GM18520 (cell line): Measurements from ENCODE around the gene ATXN1.
"Not testable (repeated sequence)": the region's sequence is repeated elsewhere in the genome, so short reads cannot be mapped to it uniquely, and the experiment has no call there.

Experiments
- ATAC-seq: cut with Tn5 transposase; IDR thresholded peaks from one replicate; pipeline ENCODE4 v1.9.1; 2021; ENCODE audit not compliant: unreplicated experiment

Gene ATXN1

DNA sequence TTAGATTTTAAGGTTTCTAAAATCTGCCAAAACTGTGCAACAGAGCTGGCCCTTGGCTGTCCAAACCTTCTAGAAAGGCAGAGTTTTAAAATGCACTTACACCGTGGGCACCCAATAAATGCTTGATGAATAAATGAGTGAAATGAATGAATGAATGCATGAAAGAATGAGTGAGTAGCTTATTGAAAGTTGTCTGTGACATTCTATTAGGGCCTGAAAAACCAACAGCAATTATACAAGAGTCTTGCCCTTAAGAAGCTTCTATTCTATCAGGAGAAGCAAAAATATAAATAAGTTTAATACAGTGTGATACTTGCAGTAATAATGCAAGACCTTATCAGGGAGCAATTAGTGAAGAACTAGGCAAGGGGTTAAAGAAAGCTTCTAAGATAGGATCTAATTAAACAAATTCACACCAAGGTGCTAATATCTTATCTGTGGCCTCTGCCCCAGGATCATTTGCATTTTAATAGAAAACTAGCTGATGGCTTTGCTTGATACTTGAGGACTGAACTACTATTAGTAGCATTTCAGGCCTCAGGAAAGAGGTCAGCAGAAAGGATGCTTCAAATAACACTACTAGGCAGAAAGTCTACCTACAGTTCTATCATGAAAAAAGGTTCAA lies 292.2 kb downstream of the ATXN1 start:
- no peak for ATAC-seq

GRCh38 chr6:16466800-16467553 lies 294.3 kb downstream of the ATXN1 start:
- ATAC-seq = no peak

DNA sequence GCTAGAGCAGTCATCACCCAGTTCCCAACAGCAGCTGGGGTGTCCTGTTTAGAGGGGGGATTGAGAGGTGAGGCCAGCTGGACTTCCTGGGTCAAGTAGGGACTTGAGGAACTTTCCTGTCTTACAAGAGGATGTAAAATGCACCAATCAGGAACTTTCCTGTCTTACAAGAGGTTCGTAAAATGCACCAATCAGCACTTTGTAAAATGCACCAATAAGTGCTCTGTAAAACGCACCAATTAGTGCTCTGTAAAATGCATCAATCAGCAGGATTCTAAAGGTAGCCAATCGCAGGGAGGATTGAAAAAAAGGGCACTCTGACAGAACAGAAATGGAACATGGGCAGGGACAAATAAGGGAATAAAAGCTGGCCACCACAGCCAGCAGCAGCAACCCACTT lies 297.2 kb downstream of the ATXN1 start:
- no peak for ATAC-seq

DNA sequence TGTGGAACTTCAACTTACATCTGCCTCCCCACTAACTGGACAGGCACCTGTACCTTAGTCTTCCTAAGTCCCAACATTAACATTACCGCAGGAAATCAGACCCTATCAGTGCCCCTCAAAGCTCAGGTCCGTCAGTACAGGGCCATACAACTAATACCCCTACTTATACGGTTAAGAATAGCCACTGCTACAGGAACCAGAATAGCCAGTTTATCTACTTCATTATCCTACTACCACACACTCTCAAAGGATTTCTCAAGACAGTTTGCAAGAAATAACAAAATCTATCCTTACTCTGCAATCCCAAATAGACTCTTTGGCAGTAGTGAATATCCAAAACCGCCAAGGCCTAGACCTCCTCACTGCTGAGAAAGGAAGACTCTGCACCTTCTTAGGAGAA lies 298.0 kb downstream of the ATXN1 start:
- not testable (repeated sequence) for ATAC-seq

DNA sequence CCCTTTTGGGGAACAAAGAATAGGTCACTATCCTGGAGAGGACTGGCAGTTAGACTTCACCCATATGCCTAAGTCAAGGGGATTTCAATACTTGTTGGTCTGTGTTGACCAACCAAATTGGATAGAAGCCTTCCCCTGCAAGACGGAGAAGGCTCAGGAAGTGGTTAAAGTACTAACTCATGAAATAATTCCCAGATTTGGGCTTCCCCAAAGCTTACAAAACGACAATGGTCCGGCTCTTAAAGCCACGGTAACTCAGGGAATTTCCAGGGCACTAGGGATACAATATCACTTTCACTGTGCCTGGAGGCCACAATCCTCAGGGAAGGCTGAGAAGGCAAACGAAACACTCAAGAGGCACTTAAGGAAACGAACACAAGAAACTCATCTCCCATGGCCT lies 299.8 kb downstream of the ATXN1 start:
- ATAC-seq = no peak

DNA sequence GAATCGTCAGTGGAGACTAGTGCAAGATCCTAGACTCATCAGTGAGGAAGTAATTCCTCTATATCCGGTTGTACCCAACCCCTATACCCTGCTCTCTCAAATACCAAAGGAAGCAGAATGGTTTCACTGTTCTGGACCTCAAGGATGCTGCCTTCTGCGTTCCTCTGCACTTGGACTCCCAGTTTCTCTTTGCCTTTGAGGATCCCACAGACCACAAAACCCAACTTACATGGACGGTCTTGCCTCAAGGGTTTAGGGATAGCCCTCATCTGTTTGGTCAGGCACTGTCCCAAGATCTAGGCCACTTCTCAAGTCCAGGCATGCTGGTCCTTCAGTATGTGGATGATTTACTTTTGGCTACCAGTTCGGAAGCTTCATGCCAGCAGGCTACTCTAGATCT lies 301.8 kb downstream of the ATXN1 start:
- not testable (repeated sequence) for ATAC-seq

GRCh38 chr6:16452348-16452747 lies 308.9 kb downstream of the ATXN1 start:
- ATAC-seq = no peak

GRCh38 chr6:16450821-16451220 lies 310.4 kb downstream of the ATXN1 start:
- no peak for ATAC-seq

DNA sequence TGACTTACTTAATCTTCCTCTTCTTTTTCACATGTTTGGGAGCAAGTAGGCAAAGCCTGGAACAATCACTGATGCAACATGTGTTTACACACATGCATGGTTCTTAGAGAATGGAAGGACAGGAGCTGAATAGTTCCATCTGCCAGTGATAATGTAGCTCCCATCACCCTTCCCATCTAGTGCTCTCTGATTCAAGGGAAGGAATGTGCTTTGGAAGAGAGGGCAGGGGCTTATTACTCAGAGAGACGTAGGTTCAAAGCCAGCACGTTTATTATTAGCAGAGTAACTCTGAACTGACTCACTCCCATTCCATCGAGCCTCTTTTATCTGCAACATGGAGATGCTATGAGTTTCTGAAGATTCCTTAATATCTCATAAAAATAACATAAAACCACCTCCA lies 311.0 kb downstream of the ATXN1 start:
- ATAC-seq = no peak

DNA sequence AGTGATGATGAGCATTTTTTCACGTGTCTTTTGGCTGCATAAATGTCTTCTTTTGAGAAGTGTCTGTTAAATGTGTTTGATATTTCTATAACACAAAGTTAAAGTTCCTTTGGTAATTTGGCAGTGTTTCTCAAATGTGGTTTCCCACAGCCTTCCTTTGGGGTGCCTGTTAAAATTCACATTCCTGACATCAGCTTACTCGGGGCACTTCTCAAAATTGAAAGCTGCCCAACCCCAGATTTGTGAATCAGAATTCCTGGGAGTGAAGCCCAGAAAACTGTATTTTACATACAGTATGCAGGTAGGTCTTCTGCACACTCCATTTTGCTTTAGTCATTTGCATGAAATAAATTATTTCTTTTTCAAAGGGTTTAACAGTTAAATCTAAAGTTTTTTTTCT lies 315.0 kb downstream of the ATXN1 start:
- no peak for ATAC-seq

DNA sequence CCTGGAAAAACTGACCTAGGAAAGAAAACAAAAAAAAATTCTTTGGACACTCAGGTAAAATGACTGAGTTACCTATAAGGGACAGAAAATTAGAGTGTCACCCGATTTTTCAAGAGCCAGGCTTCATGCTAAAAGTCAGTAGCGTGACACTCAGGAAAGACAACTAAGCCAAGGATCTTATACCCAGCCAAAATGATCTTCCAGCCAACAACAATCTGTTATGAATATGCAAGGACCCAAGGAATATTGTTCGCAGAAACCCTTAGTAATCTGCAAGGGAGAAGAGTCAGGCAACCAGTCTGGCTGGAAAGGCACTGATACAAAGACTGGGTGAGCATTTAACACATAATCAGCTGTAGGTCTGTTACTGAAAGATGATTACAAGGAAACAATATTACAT lies 319.2 kb downstream of the ATXN1 start:
- no peak for ATAC-seq

- no peak for ATAC-seq
Observed at GRCh38 chr6:16441262-16441661, 320.0 kb downstream of the ATXN1 start.

DNA sequence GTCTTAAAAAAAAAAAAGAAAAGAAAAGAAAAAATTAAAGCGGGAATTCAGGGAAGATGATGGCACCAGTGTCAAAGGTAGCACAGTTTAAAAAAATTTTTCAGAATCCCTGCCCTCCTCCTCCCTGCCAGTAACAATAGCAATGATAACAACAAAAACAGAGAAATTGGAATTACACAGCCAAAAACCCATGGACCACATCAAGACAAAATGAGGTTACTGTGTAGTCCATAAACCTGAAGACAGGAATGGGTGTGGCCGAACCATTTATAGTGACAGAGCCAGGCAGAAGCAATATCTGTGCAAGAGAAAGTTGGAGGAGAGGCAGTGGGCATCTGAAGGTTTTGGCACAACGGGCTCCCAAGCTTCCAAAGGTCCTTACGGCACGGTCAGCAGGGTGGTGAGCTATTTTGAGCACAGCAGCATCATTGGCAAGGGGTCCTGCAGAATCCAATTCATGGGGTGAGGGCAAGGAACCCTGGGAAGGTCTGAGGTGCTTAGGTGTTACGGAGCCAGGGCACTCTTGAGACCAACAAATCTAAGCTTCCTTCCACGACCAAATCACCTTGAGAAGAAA lies 320.5 kb downstream of the ATXN1 start:
- no peak for ATAC-seq

DNA sequence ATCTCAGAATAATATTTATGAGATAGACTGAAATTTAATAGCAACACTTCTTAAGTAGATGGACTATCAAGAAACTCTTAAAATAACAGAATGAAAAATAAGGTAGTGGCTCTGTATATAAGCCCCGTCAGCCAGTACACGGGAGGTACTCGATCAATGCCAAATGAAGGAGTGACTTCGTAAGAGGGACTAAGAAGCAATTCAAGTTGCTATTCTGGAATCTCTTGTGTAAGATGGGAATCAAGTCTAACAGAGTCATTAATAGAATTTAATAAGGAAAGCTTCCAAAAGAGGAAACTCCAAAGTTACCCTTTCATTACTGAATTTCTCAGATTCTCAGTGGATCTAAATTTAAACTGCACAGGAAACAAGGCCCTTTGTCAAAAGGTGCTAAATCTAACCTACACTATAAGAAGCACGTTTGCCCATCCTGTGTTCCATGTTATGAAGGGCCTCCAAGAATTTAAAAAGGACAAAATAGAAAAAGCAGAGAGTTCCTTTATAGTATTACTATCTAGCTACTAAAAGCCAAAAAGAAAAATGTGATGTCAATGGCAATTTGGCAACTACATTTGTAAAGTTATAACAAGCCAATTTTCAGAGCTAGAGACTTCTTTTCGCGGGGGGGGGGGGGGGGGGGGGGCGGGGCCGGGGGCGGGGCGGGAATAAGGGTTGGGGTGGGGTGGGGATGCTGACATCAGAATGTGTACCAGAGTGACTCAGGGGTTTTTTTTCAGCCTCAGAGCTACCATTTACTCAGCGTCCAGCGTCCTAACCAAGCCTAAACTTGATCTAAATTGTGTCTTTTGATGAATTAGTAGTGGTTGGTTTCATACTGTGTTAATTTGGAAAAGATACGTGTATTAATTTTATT lies 322.3 kb downstream of the ATXN1 start:
- ATAC-seq = no peak

DNA sequence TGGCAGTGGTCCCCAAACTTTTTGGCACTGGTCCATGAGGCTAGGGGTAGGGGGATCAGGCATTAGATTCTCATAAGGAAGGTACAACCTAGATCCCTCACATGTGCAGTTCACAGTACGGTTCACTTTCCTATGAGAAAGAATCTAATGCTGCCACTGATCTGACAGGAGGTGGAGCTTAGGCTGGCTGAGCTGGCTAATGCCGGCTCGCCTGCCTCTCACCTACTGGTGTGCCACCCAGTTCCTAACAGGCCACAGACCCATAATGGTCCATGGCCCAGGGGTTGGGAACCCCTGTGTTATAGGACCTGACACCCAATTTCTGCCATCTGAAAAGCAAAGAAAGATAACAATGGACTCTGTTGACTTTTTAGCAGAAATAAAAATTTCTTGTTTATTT lies 323.3 kb downstream of the ATXN1 start:
- ATAC-seq = no peak

DNA sequence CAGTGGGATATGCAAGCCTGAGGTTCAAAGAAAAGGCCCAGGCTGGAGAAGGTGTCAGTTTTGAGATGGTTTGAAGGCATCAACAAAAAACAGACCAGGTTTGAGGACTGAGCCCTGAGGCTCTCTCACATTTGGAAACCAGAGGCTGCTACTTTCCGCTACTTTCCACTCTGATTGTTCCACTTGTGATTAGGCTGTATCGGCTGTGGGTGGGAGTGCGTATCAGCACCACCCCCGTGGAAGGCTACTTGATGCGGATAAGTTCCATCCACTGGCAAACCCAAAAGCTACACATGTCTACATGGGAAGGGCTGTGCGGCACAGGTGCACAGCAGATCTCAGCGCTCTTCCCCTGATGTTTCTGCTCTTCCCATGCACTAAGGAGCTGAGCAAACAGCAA lies 324.2 kb downstream of the ATXN1 start:
- ATAC-seq = no peak

- ATAC-seq = no peak
Observed at GRCh38 chr6:16436550-16436949, 324.7 kb downstream of the ATXN1 start.

DNA sequence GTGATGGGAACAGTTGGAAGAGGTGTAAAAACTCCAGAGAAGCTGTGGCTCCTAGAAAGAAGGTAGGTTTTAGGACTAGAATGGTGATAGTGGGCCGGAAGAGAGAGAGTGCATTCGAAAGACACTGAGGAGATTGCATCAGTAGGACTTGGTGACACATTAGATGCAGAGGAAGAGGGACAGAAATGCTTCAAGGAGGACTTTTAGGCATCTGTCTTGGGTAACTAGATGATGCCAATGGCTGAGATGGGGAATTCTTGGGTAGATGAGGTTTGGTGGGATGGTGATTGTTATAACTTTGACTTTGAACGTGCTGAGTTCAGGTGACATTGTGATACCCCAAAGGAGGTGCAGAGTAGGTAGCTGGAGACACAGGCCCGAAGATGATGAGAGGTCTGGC lies 326.4 kb downstream of the ATXN1 start:
- ATAC-seq = no peak

GRCh38 chr6:16433338-16433890 lies 327.8 kb downstream of the ATXN1 start:
- no peak for ATAC-seq

DNA sequence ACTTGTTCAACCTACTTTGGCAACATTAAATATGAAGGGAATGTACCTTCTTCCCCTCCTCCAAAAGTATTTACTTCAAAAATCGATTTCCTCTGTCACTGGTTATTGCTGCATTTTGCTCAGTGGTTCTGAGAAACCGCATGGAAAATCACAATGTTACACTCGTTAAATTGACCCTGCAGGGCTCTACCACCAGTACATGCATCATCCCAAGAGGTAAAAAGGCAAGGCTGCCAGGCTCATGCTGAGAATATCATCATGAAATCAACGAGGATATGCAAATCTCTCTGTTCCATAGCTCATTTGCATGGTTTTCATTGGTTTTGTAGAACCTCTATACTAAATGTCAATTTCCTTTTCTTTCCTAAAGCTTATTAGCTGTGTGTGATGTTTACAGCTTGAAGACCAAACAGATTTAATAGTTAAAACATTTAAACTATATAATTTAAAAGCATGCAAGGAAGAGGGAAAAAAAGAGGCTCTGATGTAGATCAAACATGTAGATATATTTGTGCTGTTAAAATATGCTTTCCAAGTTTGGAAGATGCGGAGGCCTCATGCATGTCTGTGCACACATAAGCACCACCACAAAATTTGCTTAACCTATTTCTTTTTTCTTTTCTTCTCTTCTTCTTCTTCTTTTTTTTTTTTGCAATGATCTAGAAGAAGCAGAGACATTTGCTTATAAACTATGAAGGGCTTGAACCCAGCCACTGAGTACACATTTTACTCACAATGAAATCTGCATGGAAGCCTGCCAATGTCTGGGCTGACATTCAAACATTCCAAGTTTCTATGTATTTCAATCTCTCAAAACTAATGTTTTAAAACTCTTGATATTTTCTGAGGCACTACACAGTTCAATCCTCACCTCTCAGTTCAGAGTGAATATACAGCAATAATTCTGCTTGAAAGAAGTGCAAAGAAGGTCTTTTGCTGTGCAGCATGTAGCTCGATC lies 328.9 kb downstream of the ATXN1 start:
- ATAC-seq = peak; percentile 80
